ENCODE data around the gene BRD7.
"Not testable (repeated sequence)": the region's sequence is repeated elsewhere in the genome, so short reads cannot be mapped to it uniquely, and the experiment has no call there.

The BRD7 gene

DNA sequence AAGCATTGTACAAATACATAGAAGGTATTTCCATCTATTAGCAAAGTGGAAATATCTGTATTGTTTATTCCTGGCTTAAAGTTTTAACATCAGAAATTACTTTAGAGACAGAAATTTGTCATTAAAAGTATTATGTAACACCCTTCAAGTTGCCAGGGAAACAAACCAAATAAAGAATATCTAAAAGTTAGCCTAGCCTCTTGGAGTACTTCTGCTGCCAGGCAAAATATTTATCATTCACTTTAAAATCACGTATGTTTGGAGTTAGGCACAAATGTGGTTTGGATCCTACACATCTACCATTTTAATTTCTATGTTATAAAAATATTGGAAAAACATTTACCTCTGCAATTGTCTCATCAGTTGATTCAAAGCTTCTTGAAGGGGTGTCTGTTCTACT is 14.7 kb downstream of the BRD7 start:
- no peak for DNase-seq

DNA sequence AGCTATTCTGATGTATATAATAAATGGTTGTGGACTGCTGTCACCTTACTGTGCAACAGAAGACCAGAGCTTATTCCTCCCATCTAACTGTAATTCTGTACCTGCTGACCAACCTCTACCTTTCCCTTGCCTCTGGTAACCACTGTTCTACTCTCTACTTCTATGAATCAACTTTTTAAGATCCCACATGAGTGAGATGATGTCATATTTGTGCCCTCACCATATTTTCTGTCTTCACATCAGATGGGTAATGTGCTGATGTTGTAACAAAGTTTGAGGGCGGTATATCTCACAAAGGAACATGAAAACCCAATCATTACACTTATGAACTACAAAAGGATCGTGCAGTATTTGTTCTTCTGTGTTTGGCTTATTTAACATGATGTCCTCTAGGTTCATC is 16.8 kb downstream of the BRD7 start:
- no peak for DNase-seq

- no peak for DNase-seq
Observed at GRCh38 chr16:50351116-50351515, 17.7 kb downstream of the BRD7 start.

GRCh38 chr16:50345210-50345609 is 23.6 kb downstream of the BRD7 start:
- not testable (repeated sequence) for DNase-seq

DNA sequence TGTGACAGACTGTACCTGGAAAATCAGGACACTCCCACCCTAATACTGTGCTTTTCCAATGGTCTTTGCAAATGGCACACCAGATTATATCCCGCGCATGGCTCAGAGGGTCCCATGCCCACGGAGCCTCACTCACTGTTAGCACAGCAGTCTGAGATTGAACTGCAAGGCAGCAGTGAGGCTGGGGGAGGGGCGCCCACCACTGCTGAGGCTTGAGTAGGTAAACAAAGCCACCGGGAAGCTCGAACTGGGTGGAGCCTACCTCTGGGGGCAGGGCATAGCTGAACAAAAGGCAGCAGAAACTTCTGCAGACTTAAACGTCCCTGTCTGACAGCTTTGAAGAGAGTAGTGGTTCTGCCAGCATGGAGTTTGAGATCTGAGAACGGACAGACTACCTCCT is 25.2 kb downstream of the BRD7 start:
- DNase-seq: not testable (repeated sequence)

DNA sequence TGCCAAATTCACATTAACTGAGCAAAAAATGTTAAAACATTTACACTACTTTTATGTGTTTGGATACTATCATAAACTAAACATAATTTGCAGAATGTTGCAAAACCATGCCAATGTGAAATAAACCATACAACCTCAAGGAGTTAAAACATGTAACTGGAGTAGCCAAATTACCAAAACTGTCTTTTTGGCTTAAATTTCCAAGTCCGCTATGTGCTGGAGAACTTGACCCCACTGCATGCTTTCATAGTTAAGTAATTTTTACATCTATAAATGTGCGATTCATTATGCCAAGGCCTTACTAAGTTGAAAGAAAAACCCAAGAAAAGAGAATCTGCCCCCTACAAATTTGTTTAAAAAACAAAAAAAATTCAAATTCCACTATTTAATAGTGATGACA is 28.2 kb downstream of the BRD7 start:
- DNase-seq: no peak

- peak in 1 of 2 donors; percentile 30 for DNase-seq
Observed at GRCh38 chr16:50338371-50339231, 30.2 kb downstream of the BRD7 start.

- no peak for DNase-seq
Observed at GRCh38 chr16:50336884-50337283, 31.9 kb downstream of the BRD7 start.

- peak; percentile 39 to 44 for DNase-seq
Observed at GRCh38 chr16:50335196-50335958, 33.4 kb downstream of the BRD7 start.

GRCh38 chr16:50334106-50334975 is 34.4 kb downstream of the BRD7 start:
- DNase-seq: no peak

DNA sequence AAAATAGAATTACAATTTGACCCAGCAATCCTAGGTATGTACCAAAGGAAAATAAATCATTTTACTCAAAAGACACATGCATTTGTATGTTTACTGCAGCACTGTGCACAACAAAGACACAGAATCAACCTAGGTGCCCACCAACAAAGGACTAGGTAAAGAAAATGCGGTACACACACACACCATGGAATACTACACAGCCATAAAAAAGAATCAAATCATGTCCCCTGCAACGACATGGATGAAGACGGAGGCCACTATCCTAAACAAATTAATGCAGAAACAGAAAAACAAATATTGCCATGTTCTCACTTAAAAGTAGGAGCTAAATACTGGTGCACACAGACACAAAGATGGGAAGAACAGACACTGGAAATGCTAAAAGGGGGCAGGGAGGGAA is 36.2 kb downstream of the BRD7 start:
- no peak for DNase-seq

DNA sequence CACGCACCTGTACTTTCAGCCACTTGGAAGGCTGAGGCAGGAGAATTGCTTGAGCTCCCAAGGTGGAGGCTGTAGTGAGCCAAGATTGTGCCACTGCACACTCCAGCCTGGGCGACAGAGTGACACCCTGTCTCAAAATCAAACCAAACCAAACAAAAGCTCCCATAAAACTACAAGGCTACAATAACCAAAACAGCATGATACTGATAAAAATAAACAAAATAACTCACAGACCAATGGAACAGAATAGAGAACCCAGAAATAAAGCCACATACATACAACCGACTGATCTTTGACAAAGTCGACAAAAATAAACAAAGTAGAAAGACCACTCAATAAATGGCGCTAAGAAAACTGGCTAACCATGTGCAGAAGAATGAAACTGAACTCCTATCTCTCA is 37.2 kb downstream of the BRD7 start:
- DNase-seq: no peak

DNA sequence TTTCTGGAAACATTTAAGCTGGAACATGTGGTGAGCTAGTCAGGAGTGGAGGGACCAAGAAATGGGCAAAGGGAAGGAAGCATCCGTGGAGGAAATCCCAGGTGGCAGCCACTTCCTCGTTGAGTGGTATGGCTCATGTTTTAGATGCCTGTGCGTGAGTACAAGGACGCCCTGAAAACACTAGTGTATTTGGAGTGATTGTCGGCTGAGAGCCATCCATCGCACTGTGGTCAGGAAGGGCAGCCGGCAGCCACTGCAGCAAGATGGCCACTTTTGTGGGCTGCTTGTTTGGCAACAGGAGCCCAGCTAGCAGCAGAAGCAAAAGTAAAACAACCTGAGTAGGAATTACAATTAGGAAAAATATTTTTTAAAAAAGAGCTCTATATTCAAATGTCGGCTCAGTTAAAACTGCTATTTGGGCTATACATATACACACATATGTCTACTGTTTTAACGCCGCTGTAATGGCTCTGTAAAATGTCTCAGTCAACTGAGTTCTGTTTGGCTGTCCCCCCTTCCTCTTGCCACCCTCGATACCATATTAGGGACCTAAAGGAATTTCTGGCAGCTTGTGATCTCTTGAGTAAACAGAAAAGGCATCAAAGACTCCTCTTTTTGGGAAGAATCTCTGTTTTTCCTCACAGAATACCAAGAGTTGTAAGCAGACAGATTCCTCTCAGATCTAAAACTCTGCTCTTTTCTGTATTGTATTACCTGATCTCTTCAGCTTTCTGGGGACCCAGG is 39.2 kb downstream of the BRD7 start:
- no peak for DNase-seq

- DNase-seq: peak; percentile 72 to 82
Observed at GRCh38 chr16:50326835-50327465, 41.8 kb downstream of the BRD7 start.

GRCh38 chr16:50326264-50326663 is 42.5 kb downstream of the BRD7 start:
- no peak for DNase-seq

DNA sequence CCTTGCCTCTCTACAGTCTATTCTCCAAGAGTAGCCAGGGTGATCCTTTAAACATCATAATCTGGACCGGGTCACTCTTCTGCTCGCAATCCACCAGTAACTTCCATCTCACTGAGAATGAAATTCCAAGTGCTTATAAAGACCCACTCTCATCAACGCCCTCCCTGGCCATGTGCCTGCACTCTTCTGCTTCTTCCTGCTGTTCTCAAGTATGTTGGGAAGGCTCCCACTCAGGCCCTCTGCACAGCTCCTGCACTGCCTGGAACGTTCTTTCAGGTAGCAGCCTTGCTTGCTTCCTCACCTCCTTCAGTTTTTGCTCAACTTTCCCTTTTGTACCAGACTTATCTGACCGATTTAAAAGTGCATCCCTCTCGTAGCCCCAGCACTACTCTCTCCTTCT is 44.4 kb downstream of the BRD7 start:
- no peak for DNase-seq

GRCh38 chr16:50323335-50324011 is 45.3 kb downstream of the BRD7 start:
- peak in 1 of 2 donors; percentile 30 for DNase-seq

GRCh38 chr16:50322333-50322732 is 46.5 kb downstream of the BRD7 start:
- DNase-seq: no peak

DNA sequence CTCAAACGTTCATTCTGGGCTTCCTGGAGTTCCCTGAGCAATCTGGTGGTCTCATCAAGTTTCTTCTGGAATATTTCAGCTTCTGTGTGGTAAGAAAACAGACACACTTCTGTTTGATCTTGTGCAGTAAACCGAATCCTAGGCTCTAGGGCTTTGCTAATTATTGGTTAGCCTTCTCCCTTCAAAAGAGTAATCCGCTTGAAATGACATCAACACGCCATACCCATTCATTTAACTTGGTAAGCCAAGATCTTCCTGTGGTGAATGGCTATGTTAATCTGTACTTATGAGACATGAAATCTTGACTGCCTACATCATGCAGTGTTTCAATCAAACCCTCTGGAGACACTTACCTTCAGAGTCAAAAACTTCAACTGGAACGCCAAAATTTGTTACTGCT is 48.5 kb downstream of the BRD7 start:
- no peak for DNase-seq

DNA sequence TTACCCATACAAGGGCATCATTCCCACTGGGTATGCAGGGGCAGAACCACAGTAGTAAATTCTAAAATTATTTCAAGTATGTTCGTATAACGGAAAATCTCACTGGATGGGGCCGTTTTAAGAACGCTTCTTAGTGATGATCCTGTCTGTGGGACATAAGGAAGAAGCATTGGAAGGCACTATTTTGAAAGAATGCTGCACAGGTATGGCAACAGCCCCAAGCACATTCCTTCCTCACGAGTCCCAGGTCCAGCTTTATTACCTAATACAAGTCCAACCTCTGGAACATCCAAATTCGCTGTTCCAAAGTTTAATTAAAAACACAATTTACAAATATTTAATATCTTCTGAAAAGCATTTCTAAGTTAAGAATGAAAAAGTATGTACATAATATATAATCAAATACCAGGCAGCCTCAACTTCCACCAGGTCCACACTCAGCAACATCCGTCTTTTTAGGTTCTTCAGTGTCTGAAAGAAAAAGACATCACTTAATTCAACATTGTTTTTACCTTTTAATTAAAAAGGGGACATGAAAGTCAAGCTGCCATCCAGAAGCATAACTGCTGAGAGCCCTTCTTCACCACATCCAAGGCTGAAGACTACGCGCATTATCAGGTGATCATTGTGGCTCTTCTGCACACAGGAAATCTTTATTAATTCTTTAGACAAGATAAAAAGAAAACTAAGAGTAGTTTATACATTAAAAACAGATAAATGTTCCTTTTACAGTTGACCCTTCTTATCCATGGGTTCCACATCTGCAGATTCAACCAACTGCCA is 49.8 kb downstream of the BRD7 start:
- DNase-seq: no peak
